K562 (cell line): ENCODE data around the gene NRXN3.

Experiments
- CBX5 ChIP-seq: IDR thresholded peaks from 2 replicates; pipeline ENCODE4 v1.6.1; 2014; ENCODE audit warnings: low read depth, borderline replicate concordance
- CTCF ChIP-seq, 3 experiments: IDR thresholded peaks in 2 of 3; conservative IDR thresholded peaks in 1 of 3; 2 replicates each; pipeline ENCODE4 v1.5.1; 2011 to 2012; ENCODE audit warnings: low read length in 3 of 3, mild to moderate bottlenecking in 3 of 3, control low read depth in 2 of 3, improper control_type of control experiment in 1 of 3, inconsistent platforms in 1 of 3, low read depth in 1 of 3, mixed read lengths in 1 of 3, moderate library complexity in 1 of 3; ENCODE audit not compliant: insufficient read depth in 2 of 3
- ELK1 ChIP-seq: sonication (generic); formaldehyde crosslinking; IDR thresholded peaks from 2 replicates; pipeline ENCODE4 v1.8.1; 2022; ENCODE audit warnings: missing genetic modification reagents
- HNRNPK ChIP-seq: fragments of 200-400 bp; formaldehyde crosslinking; IDR thresholded peaks from one replicate; pipeline ENCODE4 v1.6.1; 2018; ENCODE audit warnings: mild to moderate bottlenecking, low read depth, low read length; ENCODE audit not compliant: poor library complexity, severe bottlenecking
- HNRNPL ChIP-seq: fragments of 200-400 bp; formaldehyde crosslinking; IDR thresholded peaks from 2 replicates; pipeline ENCODE4 v1.6.1; 2017; ENCODE audit warnings: low read depth, mild to moderate bottlenecking, low read length
- JUND ChIP-seq, 2 experiments: IDR thresholded peaks; 2 replicates in 1 of 2; 3 replicates in 1 of 2; pipeline ENCODE4 v1.6.1; 2011; ENCODE audit warnings: borderline replicate concordance in 2 of 2, low read depth in 2 of 2, low read length in 2 of 2, improper control_type of control experiment in 1 of 2, missing biosample characterization in 1 of 2, missing genetic modification characterization in 1 of 2, missing genetic modification reagents in 1 of 2
- MTA3 ChIP-seq: fragments of 450-650 bp; formaldehyde crosslinking; IDR thresholded peaks from 2 replicates; pipeline ENCODE4 v1.6.1; 2017; ENCODE audit warnings: mild to moderate bottlenecking, borderline replicate concordance
- POLR2A ChIP-seq: fragments of 450-650 bp; conservative IDR thresholded peaks from 2 replicates; pipeline ENCODE4 v1.6.1; 2016
- ZNF778 ChIP-seq: fragments of 450-650 bp; formaldehyde crosslinking; IDR thresholded peaks from 2 replicates; pipeline ENCODE4 v1.4.0; 2020; ENCODE audit warnings: mild to moderate bottlenecking, moderate library complexity
- TF ChIP-seq, protein P1 (sequence below), 2 experiments: fragments of 450-650 bp; formaldehyde crosslinking in 1 of 2; IDR thresholded peaks; 2 replicates each; pipeline versions ENCODE4 v1.4.0 to v1.6.1; 2014 to 2020; ENCODE audit warnings: mild to moderate bottlenecking in 2 of 2, borderline replicate concordance in 1 of 2, low read depth in 1 of 2

- TF ChIP-seq HNRNPL (no peak), HNRNPK (no peak), CTCF (IDR thresholded peaks at IDR 0.05 in 2 of 3, conservative IDR thresholded peaks at IDR 0.05 in 1 of 3; ENCODE audit: insufficient read depth in 2 of 3, low read depth in 1 of 3, low read length in 3 of 3) (no peak), ELK1 (CRISPR knock-in tag) (no peak), CBX5 (no peak), JUND (IDR thresholded peaks at IDR 0.05; ENCODE audit: borderline replicate concordance, low read depth, low read length) (no peak), JUND (tag; IDR thresholded peaks at IDR 0.05; ENCODE audit: borderline replicate concordance, low read depth, low read length) (no peak), ZNF778 (CRISPR knock-in tag) (no peak), POLR2A (no peak), MTA3 (no peak)
- TF ChIP-seq, protein P1, sequence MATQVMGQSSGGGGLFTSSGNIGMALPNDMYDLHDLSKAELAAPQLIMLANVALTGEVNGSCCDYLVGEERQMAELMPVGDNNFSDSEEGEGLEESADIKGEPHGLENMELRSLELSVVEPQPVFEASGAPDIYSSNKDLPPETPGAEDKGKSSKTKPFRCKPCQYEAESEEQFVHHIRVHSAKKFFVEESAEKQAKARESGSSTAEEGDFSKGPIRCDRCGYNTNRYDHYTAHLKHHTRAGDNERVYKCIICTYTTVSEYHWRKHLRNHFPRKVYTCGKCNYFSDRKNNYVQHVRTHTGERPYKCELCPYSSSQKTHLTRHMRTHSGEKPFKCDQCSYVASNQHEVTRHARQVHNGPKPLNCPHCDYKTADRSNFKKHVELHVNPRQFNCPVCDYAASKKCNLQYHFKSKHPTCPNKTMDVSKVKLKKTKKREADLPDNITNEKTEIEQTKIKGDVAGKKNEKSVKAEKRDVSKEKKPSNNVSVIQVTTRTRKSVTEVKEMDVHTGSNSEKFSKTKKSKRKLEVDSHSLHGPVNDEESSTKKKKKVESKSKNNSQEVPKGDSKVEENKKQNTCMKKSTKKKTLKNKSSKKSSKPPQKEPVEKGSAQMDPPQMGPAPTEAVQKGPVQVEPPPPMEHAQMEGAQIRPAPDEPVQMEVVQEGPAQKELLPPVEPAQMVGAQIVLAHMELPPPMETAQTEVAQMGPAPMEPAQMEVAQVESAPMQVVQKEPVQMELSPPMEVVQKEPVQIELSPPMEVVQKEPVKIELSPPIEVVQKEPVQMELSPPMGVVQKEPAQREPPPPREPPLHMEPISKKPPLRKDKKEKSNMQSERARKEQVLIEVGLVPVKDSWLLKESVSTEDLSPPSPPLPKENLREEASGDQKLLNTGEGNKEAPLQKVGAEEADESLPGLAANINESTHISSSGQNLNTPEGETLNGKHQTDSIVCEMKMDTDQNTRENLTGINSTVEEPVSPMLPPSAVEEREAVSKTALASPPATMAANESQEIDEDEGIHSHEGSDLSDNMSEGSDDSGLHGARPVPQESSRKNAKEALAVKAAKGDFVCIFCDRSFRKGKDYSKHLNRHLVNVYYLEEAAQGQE (IDR thresholded peaks at IDR 0.05; ENCODE audit: borderline replicate concordance), result no peak
- TF ChIP-seq, protein P1 (CRISPR knock-in tag; IDR thresholded peaks at IDR 0.05; ENCODE audit: low read depth), result no peak
Observed at GRCh38 chr14:79826362-79826761, 1656.2 kb downstream of the NRXN3 start.
